ENCODE results near the gene SSR1.

SSR1 gene

DNA sequence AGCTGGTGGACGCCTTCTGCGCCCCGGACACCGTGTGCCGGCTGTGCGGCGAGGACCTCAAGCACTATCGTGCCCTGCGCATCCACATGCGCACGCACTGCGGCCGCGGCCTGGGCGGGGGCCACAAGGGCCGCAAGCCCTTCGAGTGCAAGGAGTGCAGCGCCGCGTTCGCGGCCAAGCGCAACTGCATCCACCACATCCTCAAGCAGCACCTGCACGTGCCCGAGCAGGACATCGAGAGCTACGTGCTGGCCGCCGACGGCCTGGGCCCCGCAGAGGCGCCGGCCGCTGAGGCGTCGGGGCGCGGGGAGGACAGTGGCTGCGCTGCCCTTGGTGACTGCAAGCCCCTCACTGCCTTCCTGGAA is 82.7 kb downstream of the SSR1 start:
- Histone ChIP-seq H3K9me2 (replicated peaks; ENCODE audit: insufficient read depth, low read length) (no peaks in the 10 kb centered on the region), H2AFZ (ENCODE audit: low read depth, low read length, severe bottlenecking) (no peak overlapping the region), H3K27ac (ENCODE audit: low read depth, low read length) (no peak overlapping the region), H3K4me3 (ENCODE audit: insufficient read depth, low read length, poor library complexity, severe bottlenecking) (no peak overlapping the region), H4K20me1 (ENCODE audit: low read depth, low read length) (no peaks in the 10 kb centered on the region), H3K79me2 (ENCODE audit: insufficient read depth, low read length) (no peaks in the 10 kb centered on the region), H3K4me2 (ENCODE audit: low read depth, low read length, poor library complexity, severe bottlenecking) (no peak overlapping the region), H3K9ac (ENCODE audit: low read length) (no peak overlapping the region), H3K27me3 (ENCODE audit: low read length) (no peaks in the 10 kb centered on the region), H3F3A (ENCODE audit: insufficient read depth) (no peaks in the 10 kb centered on the region), H3K9me3 (ENCODE audit: insufficient read depth, low read length) (no peaks in the 10 kb centered on the region), H3K36me3 (ENCODE audit: low read length) (no peaks in the 10 kb centered on the region)
- TF ChIP-seq EZH2phosphoT487 (conservative IDR thresholded peaks at IDR 0.05; ENCODE audit: low read length), result no peak
- TF ChIP-seq, protein P1, sequence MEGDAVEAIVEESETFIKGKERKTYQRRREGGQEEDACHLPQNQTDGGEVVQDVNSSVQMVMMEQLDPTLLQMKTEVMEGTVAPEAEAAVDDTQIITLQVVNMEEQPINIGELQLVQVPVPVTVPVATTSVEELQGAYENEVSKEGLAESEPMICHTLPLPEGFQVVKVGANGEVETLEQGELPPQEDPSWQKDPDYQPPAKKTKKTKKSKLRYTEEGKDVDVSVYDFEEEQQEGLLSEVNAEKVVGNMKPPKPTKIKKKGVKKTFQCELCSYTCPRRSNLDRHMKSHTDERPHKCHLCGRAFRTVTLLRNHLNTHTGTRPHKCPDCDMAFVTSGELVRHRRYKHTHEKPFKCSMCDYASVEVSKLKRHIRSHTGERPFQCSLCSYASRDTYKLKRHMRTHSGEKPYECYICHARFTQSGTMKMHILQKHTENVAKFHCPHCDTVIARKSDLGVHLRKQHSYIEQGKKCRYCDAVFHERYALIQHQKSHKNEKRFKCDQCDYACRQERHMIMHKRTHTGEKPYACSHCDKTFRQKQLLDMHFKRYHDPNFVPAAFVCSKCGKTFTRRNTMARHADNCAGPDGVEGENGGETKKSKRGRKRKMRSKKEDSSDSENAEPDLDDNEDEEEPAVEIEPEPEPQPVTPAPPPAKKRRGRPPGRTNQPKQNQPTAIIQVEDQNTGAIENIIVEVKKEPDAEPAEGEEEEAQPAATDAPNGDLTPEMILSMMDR (IDR thresholded peaks at IDR 0.05; ENCODE audit: insufficient read depth, low read length, poor library complexity, severe bottlenecking), result no peak

DNA sequence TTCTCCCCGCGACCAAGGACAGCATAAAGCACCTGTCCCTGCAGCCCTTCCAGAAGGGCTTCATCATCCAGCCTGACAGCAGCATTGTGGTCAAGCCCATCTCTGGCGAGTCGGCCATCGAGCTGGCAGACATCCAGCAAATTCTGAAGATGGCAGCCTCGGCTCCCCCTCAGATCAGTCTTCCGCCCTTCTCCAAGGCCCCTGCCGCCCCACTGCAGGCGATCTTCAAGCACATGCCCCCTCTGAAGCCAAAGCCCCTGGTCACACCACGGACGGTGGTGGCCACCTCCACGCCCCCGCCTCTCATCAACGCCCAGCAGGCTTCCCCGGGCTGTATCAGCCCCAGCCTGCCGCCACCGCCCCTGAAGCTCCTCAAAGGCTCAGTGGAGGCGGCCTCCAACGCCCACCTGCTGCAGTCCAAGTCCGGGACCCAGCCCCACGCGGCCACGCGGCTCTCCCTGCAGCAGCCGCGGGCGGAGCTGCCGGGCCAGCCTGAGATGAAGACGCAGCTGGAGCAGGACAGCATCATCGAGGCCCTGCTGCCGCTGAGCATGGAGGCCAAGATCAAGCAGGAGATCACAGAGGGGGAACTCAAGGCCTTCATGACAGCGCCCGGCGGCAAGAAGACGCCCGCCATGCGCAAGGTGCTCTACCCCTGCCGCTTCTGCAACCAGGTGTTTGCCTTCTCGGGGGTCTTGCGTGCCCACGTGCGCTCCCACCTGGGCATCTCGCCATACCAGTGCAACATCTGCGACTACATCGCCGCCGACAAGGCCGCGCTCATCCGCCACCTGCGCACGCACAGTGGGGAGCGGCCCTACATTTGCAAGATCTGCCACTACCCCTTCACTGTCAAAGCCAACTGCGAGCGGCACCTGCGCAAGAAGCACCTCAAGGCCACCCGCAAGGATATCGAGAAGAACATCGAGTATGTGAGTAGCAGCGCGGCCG is 83.3 kb downstream of the SSR1 start:
- Histone ChIP-seq H3K4me3 (ENCODE audit: insufficient read depth, low read length, poor library complexity, severe bottlenecking) (no peak overlapping the region), H2AFZ (ENCODE audit: low read depth, low read length, severe bottlenecking) (no peak overlapping the region), H3K4me2 (ENCODE audit: low read depth, low read length, poor library complexity, severe bottlenecking) (no peak overlapping the region), H3K27me3 (ENCODE audit: low read length) (no peaks in the 10 kb centered on the region), H3K9ac (ENCODE audit: low read length) (no peak overlapping the region), H3F3A (ENCODE audit: insufficient read depth) (no peaks in the 10 kb centered on the region), H3K9me2 (replicated peaks; ENCODE audit: insufficient read depth, low read length) (no peaks in the 10 kb centered on the region), H3K27ac (ENCODE audit: low read depth, low read length) (no peak overlapping the region), H3K9me3 (ENCODE audit: insufficient read depth, low read length) (no peaks in the 10 kb centered on the region), H4K20me1 (ENCODE audit: low read depth, low read length) (no peaks in the 10 kb centered on the region), H3K36me3 (ENCODE audit: low read length) (no peaks in the 10 kb centered on the region), H3K79me2 (ENCODE audit: insufficient read depth, low read length) (no peaks in the 10 kb centered on the region)
- no peak for TF ChIP-seq EZH2phosphoT487 (conservative IDR thresholded peaks at IDR 0.05; ENCODE audit: low read length)
- TF ChIP-seq, protein P1 (IDR thresholded peaks at IDR 0.05; ENCODE audit: insufficient read depth, low read length, poor library complexity, severe bottlenecking), result no peak

DNA sequence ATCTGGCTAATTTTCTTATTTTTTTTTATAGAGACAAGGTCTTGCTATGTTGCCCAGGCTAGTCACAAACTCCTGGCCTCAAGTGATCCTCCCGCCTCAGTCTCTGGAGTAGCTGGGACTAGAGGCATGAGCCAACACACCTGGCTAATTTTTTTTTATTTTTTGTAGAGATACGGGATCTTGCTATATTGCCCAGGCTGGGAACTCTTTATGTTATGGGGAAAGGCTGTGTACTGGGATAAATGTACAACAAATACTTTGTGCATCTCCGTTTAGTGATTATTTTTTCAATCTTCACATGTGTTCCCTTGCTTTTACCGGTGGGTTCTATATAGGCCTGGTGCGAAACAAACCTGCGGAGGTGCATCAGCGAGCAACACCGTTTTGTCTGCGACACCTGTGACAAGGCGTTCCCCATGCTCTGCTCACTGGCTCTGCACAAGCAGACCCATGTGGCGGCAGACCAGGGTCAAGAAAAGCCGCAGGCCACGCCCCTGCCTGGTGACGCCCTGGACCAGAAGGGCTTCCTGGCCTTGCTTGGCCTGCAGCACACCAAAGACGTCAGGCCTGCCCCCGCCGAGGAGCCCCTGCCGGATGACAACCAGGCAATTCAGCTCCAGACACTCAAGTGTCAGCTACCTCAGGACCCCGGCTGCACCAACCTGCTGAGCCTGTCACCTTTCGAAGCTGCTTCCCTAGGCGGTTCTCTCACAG is 84.2 kb downstream of the SSR1 start:
- H3K9me2 ChIP-seq (replicated peaks; ENCODE audit: insufficient read depth, low read length), result no peaks in the 10 kb centered on the region
- no peak overlapping the region for H3K4me2 ChIP-seq (ENCODE audit: low read depth, low read length, poor library complexity, severe bottlenecking)
- H3K79me2 ChIP-seq (ENCODE audit: insufficient read depth, low read length), result no peaks in the 10 kb centered on the region
- TF ChIP-seq, protein P1 (IDR thresholded peaks at IDR 0.05; ENCODE audit: insufficient read depth, low read length, poor library complexity, severe bottlenecking), result no peak
- no peak for TF ChIP-seq EZH2phosphoT487 (conservative IDR thresholded peaks at IDR 0.05; ENCODE audit: low read length)
- H3K36me3 ChIP-seq (ENCODE audit: low read length), result no peaks in the 10 kb centered on the region
- H2AFZ ChIP-seq (ENCODE audit: low read depth, low read length, severe bottlenecking), result no peak overlapping the region
- no peaks in the 10 kb centered on the region for H3F3A ChIP-seq (ENCODE audit: insufficient read depth)
- no peaks in the 10 kb centered on the region for H3K9me3 ChIP-seq (ENCODE audit: insufficient read depth, low read length)
- no peak overlapping the region for H3K9ac ChIP-seq (ENCODE audit: low read length)
- no peaks in the 10 kb centered on the region for H3K27me3 ChIP-seq (ENCODE audit: low read length)
- no peaks in the 10 kb centered on the region for H4K20me1 ChIP-seq (ENCODE audit: low read depth, low read length)
- H3K4me3 ChIP-seq (ENCODE audit: insufficient read depth, low read length, poor library complexity, severe bottlenecking), result no peak overlapping the region
- H3K27ac ChIP-seq (ENCODE audit: low read depth, low read length), result no peak overlapping the region

All from SU-DHL-6 (cell line).